IgD-negative memory B cell (primary cell): ENCODE data around the gene TPRN. TPM values are rescaled to one million over a fixed set of nuclear protein-coding genes. Genes with fewer than 3 reads are reported as not detected.
"Not testable (repeated sequence)": the region's sequence is repeated elsewhere in the genome, so short reads cannot be mapped to it uniquely, and the experiment has no call there.

Source experiments
- H3K27ac Mint-ChIP-seq, 3 donors: one replicate each; pipeline ENCODE4 v1.8.0; 2020 to 2022; ENCODE audit warnings: mild to moderate bottlenecking in 3 of 3, mixed read lengths in 3 of 3, moderate library complexity in 1 of 3
- H3K27me3 Mint-ChIP-seq: one replicate; pipeline ENCODE4 v1.8.0; 2021; ENCODE audit warnings: mixed read lengths
- H3K36me3 Mint-ChIP-seq: one replicate; pipeline ENCODE4 v1.8.0; 2020; ENCODE audit warnings: mild to moderate bottlenecking, mixed read lengths
- H3K4me1 Mint-ChIP-seq, 3 donors: one replicate each; pipeline ENCODE4 v1.8.0; 2020 to 2022; ENCODE audit warnings: mixed read lengths in 3 of 3, mild to moderate bottlenecking in 1 of 3
- H3K4me3 Mint-ChIP-seq, 4 donors: one replicate each; pipeline ENCODE4 v1.8.0; 2020 to 2022; ENCODE audit warnings: mild to moderate bottlenecking in 4 of 4, mixed read lengths in 4 of 4, moderate library complexity in 3 of 4
- H3K9me3 Mint-ChIP-seq, 3 donors: one replicate each; pipeline ENCODE4 v1.8.0; 2020 to 2021; ENCODE audit warnings: mixed read lengths in 3 of 3, mild to moderate bottlenecking in 1 of 3
- polyA plus RNA-seq: library from polyadenylated mRNA; unstranded; fragments of 300-500 nt; fragmentation: Illumina TruSeq; gene quantifications from one replicate; pipeline ENCODE4 v1.2.3, GENCODE V29; 2021

TPRN gene, protein sequence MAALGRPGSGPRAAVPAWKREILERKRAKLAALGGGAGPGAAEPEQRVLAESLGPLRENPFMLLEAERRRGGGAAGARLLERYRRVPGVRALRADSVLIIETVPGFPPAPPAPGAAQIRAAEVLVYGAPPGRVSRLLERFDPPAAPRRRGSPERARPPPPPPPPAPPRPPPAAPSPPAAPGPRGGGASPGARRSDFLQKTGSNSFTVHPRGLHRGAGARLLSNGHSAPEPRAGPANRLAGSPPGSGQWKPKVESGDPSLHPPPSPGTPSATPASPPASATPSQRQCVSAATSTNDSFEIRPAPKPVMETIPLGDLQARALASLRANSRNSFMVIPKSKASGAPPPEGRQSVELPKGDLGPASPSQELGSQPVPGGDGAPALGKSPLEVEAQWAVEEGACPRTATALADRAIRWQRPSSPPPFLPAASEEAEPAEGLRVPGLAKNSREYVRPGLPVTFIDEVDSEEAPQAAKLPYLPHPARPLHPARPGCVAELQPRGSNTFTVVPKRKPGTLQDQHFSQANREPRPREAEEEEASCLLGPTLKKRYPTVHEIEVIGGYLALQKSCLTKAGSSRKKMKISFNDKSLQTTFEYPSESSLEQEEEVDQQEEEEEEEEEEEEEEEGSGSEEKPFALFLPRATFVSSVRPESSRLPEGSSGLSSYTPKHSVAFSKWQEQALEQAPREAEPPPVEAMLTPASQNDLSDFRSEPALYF
- polyA plus RNA-seq = 0.66 TPM

DNA sequence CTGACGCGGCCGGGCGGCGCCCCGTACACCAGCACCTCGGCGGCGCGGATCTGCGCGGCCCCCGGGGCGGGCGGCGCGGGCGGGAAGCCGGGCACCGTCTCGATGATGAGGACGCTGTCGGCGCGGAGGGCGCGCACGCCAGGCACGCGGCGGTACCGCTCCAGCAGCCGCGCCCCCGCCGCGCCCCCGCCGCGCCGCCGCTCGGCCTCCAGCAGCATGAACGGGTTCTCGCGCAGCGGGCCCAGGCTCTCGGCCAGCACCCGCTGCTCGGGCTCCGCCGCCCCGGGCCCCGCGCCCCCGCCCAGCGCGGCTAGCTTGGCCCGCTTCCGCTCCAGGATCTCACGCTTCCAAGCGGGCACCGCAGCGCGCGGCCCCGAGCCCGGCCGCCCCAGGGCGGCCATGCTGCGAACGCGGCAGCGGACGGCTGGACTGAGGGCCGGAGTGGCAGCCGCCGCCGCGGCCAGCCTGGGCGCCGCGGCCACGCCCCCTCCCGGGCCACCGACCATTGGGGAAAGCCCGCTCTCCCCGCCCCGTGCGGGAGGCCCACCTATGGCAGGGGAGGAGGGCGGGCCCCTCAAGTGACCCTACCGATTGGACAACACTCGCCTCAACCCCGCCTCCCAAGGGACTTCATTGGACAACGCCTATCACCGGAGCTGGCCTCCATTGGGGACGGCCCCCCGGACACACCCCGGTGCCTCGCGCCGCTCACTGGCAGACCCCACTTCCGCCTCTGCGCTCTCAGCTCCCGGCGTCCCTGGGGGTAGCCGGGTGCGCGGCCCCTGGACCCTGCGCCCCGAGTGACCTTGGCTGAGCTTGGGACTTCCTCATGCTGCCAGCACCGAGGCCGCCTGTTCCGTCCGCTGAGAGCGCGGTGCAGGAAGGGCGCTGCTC, at the start of gene TPRN:
TSS of gene TPRN (minus strand) at position 431 of the 894 bp plus-strand sequence. CDS start at position 401, 30 bp downstream.
- H3K27ac Mint-ChIP-seq = peak within 1 kb of the TSS; percentile 84 to 99 (median 94)
- no peaks in the 10 kb centered on the region for H3K36me3 Mint-ChIP-seq
- H3K9me3 Mint-ChIP-seq = no peaks in the 10 kb centered on the region
- H3K4me3 Mint-ChIP-seq = peak within 1 kb of the TSS; percentile 86 to 99 (median 92)
- H3K27me3 Mint-ChIP-seq = no peaks in the 10 kb centered on the region
- H3K4me1 Mint-ChIP-seq = peaks cover 12 to 16% (median 15%) of the 10 kb centered on the region in 3 donors

DNA sequence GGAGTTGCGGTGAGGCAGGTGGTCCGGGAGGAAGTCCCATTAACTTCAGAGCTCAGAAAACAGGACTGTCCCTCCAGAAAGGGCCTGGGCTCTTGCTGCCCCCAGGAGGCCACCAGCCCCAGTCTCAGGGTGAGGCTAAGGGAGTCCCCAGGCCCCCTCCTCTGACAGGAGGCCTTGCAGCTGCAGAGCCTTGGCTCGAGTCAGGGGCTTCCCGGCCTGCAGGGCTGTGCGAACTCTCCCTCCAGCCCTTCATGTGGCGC, 47.3 kb upstream of the TPRN start:
- Mint-ChIP-seq H3K27ac (no peak overlapping the region), H3K9me3 (no peaks in the 10 kb centered on the region), H3K27me3 (no peaks in the 10 kb centered on the region), H3K4me3 (no peak overlapping the region), H3K4me1 (peaks cover 0 to 6% (median 2%) of the 10 kb centered on the region in 3 donors), H3K36me3 (no peaks in the 10 kb centered on the region)

- Mint-ChIP-seq H3K27ac (no peak overlapping the region), H3K4me3 (no peak overlapping the region), H3K27me3 (no peaks in the 10 kb centered on the region), H3K4me1 (peaks cover 4 to 6% (median 6%) of the 10 kb centered on the region in 3 donors), H3K9me3 (no peaks in the 10 kb centered on the region), H3K36me3 (no peaks in the 10 kb centered on the region)
Observed at GRCh38 chr9:137247135-137247915, 46.8 kb upstream of the TPRN start.

- Mint-ChIP-seq H3K27ac (peak overlapping the region in 1 of 3 donors; percentile 67), H3K4me1 (peaks cover 6 to 11% (median 8%) of the 10 kb centered on the region in 3 donors), H3K36me3 (no peaks in the 10 kb centered on the region), H3K9me3 (no peaks in the 10 kb centered on the region), H3K27me3 (no peaks in the 10 kb centered on the region), H3K4me3 (peak overlapping the region in 1 of 4 donors; percentile 59)
Observed at GRCh38 chr9:137245450-137246421, 45.2 kb upstream of the TPRN start.

DNA sequence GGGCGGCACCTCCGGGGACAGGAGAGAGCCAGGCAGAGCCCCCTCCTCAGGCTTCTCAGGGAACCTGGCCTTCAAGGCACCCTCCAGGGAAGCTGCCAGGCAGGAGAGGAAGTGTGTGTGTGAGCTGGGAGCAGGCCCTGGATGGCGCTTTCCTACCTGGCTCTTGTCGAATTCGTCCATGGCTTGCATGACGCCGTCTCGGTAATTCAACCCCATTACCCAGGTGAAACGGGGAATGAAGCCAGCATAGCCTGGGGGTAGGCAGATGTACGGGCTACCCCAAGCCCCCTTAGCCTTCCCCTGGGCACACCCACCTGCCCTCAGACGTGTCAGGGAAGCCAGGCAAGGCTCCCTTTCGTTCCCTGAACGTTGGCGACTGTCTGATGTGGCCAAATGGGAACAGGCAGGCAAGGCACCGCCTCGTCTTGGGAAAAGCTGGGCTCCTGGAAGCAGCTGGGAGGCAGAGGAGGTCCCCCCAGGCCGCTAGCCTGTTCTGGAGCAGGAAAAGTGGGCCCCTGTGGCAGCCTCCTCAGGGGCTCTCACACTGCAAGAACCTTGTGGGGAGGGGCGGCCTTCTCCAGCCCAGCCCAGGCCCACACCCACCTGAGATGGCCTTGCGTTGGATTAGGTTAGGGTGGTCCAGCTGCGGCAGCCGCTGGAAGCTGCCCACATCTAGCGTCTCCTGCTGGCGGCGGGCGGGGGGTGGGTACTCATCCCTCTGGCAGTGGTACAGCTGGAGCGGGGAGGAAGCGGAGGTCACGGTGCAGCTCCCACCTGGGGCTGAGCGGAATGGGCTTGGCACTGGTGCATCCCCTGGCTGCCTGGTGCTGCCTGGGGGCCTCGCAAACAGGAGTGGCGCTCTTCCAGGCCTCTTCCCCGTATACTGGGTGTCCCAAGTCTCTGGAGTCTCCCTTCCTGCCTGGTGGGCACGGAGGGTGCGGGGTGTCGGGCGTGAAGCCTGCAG, 44.2 kb upstream of the TPRN start:
- Mint-ChIP-seq H3K4me3 (peak overlapping the region in 1 of 4 donors; percentile 82), H3K36me3 (no peaks in the 10 kb centered on the region), H3K9me3 (no peaks in the 10 kb centered on the region), H3K27ac (peak overlapping the region in 1 of 3 donors; percentile 67), H3K27me3 (no peaks in the 10 kb centered on the region), H3K4me1 (peaks cover 6 to 11% (median 9%) of the 10 kb centered on the region in 3 donors)

- H3K27ac Mint-ChIP-seq = peak overlapping the region in 1 of 3 donors; percentile 82
- H3K4me1 Mint-ChIP-seq = peaks cover 8 to 13% (median 11%) of the 10 kb centered on the region in 3 donors
- no peaks in the 10 kb centered on the region for H3K27me3 Mint-ChIP-seq
- H3K4me3 Mint-ChIP-seq = peak overlapping the region in 2 of 4 donors; percentile 60 to 82
- H3K36me3 Mint-ChIP-seq = no peaks in the 10 kb centered on the region
- no peaks in the 10 kb centered on the region for H3K9me3 Mint-ChIP-seq
Observed at GRCh38 chr9:137243626-137244485, 43.3 kb upstream of the TPRN start.

GRCh38 chr9:137243266-137243625, 42.7 kb upstream of the TPRN start:
- Mint-ChIP-seq H3K4me1 (peaks cover 9 to 14% (median 11%) of the 10 kb centered on the region in 3 donors), H3K27ac (peak overlapping the region in 1 of 3 donors; percentile 82), H3K4me3 (peak overlapping the region in 2 of 4 donors; percentile 60 to 82)
- not testable (repeated sequence) for H3K9me3 Mint-ChIP-seq, H3K27me3 Mint-ChIP-seq, H3K36me3 Mint-ChIP-seq

DNA sequence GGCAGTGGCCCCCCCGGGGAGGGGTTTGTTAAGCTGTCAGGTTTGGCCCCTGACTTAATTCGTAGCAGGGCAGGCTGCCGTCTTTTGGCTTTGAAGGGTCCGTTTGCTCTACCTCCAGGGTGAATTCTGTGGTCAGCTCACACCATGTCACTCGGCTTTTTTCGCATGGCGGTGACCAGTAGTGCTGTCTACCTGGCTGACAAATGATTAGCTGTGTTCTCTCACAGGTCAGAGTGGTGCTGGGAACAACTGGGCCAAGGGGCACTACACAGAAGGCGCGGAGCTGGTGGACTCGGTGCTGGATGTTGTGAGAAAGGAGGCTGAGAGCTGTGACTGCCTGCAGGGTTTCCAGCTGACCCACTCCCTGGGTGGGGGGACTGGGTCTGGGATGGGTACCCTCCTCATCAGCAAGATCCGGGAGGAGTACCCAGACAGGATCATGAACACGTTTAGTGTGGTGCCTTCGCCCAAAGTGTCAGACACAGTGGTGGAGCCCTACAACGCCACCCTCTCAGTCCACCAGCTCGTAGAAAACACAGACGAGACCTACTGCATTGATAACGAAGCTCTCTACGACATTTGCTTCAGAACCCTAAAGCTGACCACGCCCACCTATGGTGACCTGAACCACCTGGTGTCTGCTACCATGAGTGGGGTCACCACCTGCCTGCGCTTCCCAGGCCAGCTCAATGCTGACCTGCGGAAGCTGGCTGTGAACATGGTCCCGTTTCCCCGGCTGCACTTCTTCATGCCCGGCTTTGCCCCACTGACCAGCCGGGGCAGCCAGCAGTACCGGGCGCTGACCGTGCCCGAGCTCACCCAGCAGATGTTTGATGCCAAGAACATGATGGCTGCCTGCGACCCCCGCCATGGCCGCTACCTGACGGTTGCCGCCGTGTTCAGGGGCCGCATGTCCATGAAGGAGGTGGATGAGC, 42.0 kb upstream of the TPRN start:
- Mint-ChIP-seq H3K4me3 (peak overlapping the region; percentile 82 to 91 (median 86)), H3K4me1 (peaks cover 9 to 15% (median 11%) of the 10 kb centered on the region in 3 donors), H3K9me3 (no peaks in the 10 kb centered on the region), H3K27me3 (no peaks in the 10 kb centered on the region), H3K27ac (peak overlapping the region; percentile 80 to 87 (median 82)), H3K36me3 (no peaks in the 10 kb centered on the region)

DNA sequence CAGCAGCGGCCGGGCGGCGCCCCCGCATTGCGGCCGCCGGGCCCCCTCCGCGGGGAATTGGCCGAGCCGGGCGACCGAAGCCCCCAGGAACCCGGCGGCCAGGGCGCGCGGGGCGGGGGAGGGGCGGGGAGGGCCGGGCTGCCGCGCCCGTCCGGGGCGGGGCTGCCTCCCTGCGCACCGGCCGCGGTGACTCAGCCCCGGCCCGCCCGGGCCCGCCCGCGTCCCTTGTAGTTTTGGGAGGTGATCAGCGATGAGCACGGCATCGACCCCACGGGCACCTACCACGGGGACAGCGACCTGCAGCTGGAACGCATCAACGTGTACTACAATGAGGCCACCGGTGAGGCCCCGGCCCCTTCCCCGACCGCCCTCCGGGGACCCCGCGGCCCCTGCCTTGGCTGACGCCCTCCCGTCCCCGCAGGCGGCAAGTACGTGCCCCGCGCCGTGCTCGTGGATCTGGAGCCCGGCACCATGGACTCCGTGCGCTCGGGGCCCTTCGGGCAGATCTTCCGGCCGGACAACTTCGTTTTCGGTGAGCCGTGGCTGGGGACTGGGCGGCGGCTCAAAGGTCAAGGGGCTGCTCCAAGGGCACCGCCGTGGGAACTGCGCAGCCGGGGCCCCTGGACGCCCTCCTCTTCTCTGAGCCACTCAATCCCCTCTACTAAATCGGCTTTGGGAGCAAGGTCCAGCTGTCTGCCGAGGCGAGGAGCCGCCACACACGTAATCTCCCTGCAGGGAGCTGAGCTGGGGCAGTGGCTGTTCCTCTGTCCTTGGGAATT, 41.1 kb upstream of the TPRN start:
- H3K27me3 Mint-ChIP-seq = no peaks in the 10 kb centered on the region
- H3K36me3 Mint-ChIP-seq = no peaks in the 10 kb centered on the region
- no peaks in the 10 kb centered on the region for H3K9me3 Mint-ChIP-seq
- peaks cover 11 to 15% (median 11%) of the 10 kb centered on the region in 3 donors for H3K4me1 Mint-ChIP-seq
- H3K4me3 Mint-ChIP-seq = peak overlapping the region; percentile 84 to 97 (median 90)
- H3K27ac Mint-ChIP-seq = peak overlapping the region; percentile 80 to 95 (median 91)

DNA sequence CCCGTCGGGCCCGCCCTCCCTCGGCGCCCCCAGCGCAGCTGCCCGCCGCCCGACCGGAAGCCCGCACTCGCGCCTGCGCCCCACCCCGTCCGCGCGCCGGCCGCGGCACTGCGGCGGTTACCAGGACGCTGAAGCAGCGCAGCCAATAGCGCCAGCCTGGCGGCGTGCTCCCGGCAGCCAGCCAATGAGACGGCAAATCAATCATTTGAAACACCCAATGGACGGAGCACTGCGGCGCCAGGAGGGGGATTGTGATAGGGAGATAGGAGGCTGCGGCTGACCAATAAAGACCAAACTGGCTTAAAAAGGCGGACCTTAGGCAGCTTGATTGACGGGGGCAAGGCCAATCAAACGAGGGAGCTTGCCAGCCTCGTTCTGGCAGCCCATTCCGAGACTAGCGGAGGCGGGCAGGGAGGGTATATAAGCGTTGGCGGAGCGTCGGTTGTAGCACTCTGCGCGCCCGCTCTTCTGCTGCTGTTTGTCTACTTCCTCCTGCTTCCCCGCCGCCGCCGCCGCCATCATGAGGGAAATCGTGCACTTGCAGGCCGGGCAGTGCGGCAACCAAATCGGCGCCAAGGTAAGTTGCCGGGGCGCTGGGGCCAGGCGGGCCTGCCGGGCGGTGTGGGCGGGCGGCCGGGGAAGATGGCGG, 40.4 kb upstream of the TPRN start, which contains the start of gene TUBB4B:
TSS of gene TUBB4B (plus strand) at position 447 of the 649 bp plus-strand sequence. CDS start at position 521, 74 bp downstream.
- no peaks in the 10 kb centered on the region for H3K36me3 Mint-ChIP-seq

More for the DNA sequence above, 40.4 kb upstream of the TPRN start, which contains the start of gene TUBB4B:
- H3K4me3 Mint-ChIP-seq = peak within 1 kb of the TSS; percentile 84 to 97 (median 90)
- H3K9me3 Mint-ChIP-seq = no peaks in the 10 kb centered on the region
- H3K27ac Mint-ChIP-seq = peak within 1 kb of the TSS; percentile 91 to 97 (median 95)
- peaks cover 11 to 15% (median 11%) of the 10 kb centered on the region in 3 donors for H3K4me1 Mint-ChIP-seq
- no peaks in the 10 kb centered on the region for H3K27me3 Mint-ChIP-seq
